NCI-H2196 treated with DMSO at 0.1 percent for 48 hours (cell line): ENCODE measurements around the gene NCK1.

Source experiments
- DNase-seq: peaks from one replicate; lab custom pipeline; 2025; ENCODE audit not compliant: unreplicated experiment; lab: John Stamatoyannopoulos, UW

The NCK1 gene

DNA sequence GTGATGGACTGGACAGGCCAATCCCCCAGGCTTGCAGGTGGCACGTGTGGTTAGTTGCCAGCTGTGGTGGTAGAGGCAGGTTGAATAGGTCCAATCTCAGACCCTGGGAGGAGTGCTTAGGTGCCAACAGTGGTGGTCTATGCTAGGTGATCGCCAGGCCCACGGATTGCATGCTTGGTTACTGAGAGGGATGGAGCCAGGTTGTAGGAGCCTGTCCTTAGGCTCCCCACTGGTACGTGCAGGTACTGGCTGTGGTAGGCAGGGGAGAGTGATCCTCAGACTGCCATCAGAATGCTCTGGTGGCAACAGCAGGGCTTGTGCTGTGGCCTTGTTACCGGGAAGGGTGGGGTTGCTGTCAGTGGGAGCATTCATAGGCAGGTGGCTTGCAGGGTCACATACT is 44.7 kb downstream of the NCK1 start:
- no peak for DNase-seq

DNA sequence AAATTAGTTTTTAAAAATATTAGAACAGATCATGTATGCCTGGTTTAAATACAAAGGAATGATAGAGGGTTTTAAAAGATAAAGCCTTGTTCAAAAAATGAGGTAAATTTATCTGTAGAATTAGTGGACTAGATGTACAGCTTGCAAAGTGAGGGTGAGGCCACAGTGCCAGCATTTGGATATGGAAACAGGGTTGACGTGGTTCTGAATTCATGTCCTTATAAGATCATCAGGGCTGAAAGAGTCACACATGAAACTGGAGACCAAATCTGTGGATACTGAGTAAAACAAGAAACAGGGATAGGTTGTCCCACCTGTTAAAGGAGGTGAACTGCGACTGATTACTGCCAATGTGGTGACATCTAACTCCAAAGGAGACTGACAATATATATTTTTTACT is 46.3 kb downstream of the NCK1 start:
- DNase-seq: no peak

DNA sequence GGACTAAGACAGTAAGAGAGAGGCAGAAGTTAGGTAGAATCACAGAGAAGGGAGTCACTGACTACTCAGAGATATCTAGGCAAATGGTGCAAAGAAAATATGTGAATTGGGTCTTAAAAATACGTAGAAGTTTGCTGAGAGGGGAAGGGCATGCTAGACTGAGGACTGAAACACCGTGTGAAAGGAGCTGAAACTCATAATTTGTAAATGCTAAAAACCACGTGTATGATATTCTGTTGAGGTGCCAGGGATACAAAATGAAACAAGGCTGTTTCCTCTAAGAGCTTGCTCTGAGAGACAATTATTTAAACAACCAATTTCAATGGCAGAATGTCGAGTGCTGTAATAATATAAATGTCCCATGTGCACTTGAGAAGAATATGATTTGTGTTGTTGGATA is 47.2 kb downstream of the NCK1 start:
- DNase-seq: no peak

DNA sequence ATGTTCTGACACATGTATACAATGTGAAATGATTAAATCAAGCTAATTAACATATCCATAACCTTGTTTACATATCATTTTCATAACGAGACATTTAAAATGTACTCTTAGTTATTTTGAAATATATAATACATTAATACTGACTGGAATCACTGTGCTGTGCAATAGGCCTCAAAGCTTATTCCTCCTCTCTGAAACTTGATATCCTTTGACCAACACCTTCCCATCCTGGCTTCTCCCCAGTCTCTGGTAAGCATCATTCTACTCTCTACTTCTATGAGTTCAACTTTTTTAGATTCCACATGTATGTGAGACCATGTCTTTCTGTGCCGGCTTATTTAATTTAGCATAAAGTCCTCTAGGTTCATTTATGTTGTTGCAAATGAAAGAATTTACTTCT is 48.7 kb downstream of the NCK1 start:
- DNase-seq: no peak

DNA sequence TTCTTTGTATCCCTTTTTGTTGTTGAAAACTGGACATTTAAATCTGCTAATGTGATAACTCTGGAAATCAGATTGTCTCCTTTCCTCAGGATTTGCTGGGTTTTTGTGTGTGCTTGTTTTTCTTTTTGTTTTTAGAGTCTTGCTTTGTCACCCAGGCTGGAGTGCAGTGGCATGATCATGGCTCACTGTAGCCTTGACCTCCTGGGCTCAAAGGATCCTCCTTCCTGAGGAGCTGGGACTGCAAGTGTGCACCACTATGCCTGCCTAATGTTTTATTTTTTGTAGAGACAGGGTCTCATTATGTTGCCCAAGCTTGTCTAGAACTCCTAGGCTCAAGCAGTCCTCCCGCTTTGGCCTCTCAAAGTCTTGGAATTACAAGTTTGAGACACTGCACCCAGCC is 51.2 kb downstream of the NCK1 start:
- no peak for DNase-seq

DNA sequence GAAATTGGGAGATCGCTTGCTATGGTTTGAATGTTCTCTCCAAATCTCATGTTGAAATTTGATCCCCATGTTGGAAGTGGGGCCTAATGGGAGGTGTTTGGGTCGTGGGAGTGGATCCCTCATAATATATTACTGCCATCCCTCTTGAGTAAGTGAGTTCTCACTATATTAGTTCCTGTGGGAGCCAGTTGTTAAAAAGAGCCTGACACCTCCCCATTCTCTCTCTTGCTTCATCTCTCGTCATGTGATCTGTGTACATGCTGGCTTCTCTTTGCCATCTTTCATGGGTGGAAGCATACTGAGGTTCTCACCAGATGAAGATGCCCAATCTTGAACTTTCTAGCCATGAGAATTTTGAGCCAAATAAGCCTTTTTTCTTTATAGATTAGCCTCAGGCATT is 52.7 kb downstream of the NCK1 start:
- DNase-seq: no peak

DNA sequence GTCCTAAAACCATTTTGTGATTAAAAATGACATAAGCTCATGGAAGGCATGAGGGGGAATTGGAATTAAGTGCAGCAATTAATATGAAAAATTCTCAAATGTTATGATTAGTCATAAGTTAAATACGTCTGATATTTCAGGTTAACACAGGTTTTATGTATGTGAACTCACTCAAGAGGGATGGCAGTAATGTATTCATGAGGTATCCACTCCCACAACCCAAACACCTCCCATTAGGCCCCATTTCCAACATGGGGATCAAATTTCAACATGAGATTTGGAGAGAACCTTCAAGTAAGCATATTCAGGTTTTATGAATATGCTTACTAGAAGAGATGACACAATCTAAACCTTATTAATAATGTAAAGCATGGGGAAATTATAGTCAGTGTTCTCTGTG is 54.2 kb downstream of the NCK1 start:
- DNase-seq: no peak

DNA sequence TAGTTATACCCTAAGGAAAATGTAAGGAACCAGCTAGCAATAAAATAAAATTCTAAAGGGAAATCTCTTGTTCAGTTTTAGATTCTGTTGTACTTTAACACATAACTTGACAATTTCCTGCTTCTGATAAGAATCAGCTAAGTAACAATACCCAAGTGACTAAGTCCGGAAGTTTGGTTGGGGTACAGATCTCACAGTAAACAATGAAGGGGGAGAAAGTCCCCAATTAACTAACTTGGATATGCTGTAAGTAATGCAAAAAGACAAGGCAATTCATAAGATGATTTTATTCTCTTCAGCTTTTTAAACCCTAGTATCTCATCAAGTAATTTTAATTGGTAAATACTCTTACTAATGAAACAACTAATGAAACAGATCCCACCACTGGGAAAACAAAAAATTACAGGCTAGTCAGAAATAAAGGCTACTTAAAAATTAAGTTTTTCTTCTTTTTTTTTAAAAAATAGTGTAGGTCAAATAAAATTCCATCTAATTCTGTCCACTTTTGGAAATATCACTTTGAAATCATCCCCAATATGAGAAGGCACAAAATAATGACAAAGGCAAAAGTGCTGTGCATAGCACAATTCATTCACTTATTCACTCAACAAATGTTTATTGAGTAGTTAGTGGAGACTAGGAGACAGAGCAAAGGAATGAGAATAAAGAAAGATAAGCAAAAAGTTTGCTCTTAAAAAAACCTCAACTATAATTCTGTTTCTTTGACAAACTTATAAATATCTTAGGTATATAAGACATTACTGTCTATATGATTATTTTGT is 58.0 kb downstream of the NCK1 start:
- no peak for DNase-seq

DNA sequence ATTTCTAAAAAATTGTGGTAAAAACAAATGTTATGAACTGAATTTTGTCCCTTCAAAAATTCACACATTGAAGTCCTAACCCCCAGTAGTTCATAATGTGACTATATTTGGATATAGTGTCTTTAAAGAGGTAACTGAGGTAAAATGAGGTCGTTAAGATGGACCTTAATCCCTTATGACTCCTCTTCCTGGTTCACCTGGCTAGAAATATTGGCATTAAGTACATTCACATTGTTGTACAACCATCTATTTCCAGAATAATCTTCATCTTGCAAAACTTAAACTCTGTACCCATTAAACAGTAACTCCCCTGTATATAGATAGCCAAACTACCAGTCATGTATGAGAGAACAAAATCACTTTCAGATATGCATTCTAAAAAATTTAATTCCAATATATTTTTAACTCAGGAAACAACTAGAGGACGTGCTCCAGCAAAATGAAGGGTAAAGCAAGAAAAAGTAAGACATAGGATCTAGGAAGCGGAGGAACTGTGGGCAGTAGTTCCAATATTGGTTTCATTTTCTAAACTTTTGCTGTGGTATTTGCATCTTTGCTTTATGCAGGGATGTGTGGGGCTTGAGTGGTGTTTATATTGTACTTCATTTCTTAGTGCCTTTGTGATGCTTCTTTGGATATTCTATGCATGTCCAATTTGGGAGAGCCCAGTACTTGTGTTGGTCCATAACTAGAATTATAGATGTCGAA is 59.0 kb downstream of the NCK1 start:
- no peak for DNase-seq

DNA sequence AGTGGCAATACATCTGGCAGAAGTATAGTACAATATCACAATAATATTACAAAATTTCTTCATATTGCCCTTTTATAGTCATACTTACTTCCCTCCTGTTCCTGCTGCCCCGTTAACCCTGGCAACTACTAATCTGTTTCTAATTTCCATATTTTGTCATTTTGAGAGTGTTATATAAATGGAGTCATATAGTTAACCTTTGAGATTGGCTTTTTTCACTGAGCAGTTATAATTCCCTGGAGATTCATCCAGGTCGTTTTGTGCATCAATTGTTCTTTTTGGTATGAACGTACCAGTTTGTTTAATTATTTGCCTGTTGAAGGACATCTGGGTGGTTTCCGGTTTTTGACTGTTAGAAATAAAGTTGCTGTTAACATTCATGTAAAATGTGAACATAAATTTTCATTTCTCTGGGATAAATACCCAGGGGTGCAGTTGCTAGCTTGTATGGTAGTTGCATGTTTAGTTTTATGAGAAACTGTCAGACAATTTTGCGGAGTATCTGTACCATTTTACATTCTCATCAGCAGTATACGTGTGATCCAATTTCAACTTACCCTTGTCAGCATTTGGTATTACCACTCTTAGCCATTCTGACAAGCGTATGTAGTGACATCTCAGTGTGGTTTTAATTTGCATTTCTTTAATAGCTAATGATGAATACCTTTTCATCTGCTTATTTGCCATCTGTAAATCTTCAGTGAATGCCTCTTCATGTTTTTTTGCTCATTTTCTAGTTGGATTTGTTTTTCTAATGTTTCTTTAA is 63.6 kb downstream of the NCK1 start:
- DNase-seq: no peak

DNA sequence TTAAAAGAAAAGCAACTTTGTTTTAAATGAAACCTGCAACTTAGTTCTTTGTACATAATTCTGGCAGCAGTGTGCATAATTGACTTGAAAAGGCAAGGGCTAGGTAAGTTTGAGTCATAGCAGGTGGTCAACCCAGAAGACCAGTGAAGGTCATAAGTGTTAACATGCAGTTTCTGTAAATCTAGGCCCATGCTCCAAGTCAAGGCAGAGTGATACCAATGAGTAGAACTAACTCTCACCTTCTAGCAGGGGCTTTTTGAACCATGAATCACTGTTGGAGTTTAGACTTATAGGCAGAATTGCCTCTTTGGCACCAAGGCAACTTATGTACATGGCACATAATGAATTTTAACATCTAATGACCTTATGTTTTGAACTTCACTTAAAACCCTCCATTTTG is 66.2 kb downstream of the NCK1 start:
- no peak for DNase-seq

DNA sequence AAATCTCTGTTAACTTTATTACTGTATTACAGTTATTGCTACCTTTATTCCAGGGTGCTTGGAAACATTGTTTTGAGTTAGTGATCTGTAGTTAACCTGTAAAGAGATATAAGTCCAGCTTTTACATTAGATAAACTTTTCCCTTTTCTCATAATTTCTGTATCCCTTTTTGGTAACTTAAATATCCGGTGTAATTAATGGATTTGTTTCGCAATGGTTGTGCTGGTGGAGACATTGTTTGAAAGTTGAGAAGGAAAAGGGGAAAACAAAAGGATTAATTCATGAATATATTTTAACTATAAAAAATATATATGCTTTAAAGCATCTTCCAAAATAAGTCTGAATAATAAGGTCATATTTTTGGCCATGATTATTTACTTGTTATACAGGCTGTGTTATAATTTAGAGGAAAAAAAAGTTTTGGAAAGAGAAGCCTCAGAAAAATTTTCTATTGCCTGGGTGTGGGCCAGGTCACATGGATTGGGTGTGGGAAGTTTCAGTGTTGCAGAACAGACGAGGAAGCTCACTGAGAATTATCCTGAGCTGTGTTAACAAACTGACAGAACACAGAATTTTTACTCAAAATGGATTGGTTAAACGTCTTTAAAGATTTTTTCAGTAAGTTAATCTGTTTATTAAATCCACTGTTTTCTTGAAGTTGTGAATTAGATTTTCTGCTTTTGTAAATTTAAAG is 68.1 kb downstream of the NCK1 start:
- no peak for DNase-seq

DNA sequence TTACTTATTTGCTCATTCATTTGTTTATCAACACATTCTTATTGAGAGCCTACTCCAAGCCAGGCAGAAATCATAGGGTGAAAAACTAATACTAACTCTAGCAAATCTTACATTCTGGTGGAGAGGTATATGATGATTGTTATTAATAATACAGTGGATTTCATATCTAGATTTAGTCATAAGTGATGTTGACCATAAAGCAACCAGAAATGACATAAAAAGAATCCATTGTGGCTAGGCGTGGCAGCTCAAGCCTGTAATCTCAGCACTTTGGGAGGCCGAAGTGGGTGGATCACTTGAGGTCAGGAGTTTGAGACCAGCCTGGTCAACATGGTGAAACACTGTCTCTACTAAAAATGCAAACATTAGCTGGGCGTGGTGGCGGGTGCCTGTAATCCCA is 69.6 kb downstream of the NCK1 start:
- DNase-seq: no peak

DNA sequence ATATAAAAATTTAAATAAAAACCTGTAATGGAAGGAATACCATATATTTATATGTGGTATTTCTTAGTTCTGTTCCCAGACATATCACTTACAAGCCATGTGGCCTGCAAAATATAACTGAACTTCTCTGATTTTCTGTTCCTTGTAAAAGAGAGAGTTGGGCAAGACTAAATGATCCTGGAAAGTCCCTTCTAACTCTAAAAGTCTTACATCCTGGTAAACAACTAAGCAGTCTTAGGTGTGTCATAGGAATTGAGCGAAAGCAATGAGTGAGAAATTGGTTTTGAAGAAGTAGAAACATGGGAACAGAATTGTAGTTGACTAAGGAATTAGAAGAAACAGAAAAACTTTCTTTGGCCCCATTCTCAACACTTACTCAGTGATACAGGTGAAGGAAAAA is 70.5 kb downstream of the NCK1 start:
- no peak for DNase-seq

DNA sequence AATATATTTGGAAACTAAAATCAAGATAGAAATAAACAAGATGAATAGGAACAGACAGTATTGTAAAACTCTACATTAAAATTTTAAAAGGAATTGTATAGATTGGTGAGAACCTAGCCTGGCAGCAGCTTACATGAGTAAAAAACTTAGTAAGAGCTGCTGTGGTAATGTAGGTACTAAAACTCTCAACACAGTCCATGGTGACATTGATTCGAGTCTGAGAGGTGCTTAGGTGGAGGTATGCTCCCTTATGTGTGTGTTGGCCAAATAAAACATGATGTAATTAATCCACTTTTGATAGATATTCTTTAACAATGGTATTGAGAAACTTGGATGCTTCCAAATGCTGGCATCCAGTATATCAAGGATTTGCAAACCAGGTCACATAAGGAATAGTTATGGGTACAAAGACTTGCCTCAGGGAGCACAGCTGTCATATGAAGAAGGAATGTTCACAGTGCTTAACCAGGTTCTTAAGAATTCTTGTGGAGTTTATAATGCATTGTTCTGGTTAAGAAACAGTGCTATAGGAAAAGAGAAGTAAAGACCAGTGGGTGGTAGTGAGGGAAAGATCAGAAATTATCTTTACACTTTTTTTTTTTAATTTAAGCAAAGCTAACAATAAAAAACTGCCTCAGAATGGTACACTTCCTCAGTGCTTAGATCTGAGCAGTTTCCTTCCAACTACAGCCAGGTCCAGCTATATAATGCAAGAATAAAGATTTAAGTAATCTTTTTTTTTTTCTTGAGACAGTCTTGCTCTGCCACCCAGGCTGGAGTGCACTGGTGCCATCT is 71.2 kb downstream of the NCK1 start:
- DNase-seq: no peak

DNA sequence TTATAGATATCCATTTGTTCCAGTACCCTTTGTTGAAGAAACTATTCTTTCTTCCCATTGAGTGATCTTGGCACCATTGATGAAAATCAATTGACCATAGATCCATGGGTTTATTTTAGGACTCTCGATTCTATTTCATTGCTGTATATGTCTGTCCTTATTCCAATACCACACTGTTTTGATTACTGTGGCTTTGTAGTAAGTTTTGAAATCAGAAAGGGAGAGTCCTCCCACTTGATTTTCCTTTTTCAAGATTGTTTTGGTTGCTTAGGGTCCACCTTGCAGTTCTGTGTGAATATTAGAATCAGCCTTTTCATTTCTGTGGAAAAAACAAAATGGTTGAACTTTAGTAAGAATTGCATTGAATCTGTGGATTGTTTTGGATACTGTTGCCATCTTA is 75.2 kb downstream of the NCK1 start:
- no peak for DNase-seq

DNA sequence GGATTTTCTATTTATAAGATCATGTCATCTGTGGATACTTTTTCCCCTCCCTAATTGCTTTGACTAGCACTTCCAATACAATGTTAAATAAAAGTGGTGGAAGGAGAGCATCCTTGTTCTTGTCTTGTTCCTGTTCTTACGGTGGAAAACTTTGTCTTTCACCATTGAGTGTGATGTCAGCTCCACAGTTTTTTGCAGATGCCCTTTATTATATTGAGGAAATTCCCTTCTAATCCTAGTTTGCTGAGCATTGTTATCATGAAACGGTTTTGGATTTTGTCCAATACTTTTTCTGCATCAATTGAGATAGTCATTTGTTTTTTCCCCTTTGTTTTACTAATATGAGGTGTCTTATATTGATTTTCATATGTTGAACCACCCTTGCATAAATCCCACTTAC is 75.8 kb downstream of the NCK1 start:
- no peak for DNase-seq

DNA sequence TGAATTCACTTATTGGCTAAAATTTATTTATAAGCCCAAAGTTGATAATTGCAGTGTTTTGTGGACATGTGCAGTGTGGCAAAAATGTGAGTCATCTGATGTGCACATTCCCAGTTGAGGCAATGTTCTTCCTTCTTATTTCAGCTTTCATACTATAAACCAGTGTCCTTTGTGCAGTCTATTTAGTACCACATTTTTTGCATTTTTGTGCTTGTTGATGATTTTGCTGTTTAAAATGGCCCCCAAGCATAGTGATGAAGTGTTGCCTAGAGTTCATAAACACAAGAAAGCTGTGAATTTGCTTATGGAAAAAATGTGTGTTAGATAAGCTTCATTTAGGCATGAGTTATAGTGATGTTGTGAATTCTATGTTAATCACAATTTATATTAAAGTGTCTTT is 76.3 kb downstream of the NCK1 start:
- no peak for DNase-seq

DNA sequence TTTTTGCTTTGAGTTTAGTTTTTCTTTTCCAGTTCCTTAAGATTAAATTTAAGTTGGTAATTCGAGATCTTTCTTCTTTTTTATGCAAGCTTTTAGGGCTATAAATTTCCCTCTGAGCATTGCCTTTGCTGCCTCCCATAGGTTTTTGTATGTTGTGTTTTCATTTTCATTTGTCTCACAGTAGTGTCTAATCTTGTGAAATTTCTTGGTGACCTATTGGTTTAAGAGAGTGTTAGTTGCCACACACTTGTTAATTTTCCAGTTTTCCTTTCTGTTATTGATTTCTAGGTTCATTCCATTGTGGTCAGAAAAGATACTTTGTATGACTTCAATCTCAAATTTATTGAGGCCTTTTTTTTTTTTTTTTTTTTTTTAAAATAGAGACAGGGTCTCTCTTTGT is 77.5 kb downstream of the NCK1 start:
- DNase-seq: no peak

DNA sequence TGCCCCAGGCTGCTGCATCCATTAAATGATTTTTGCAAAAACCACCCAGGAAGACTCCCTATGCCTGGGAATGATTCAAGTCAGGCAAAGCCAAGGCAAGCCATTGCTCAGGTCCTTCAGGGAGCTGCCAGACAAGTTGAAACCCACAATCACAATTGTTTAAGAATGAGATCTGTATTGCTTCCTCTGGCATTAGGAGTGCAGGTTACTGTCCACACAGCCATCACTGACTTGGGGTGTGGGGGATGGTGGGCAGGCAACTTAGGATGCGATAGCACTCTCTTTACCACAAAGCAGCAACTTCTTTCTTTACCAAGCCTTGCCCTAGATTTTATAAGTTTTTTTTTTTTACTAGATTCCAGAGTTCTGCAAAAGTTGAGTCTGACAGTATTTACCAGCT is 80.8 kb downstream of the NCK1 start:
- DNase-seq: no peak

DNA sequence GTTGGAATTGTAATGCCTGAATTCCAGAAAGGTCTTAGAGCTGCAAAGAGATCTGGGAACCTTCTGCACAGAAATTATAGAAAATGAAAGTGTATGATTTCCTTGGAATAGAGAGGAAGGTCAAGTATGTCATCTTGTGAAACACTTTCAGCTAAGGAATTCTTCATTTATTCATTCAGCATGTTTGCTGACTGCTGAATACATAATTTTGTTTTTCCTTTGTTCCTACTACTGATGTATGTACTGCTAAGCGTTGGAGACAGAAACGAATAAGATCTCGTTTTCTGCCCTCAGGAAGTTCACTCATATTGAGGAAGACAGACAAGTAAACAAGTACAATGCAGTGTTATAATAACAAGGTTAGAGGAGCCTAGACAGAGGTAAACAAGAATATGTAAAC is 81.4 kb downstream of the NCK1 start:
- no peak for DNase-seq
